PC-9 (cell line): Measurements from ENCODE around the gene KIF6.

Experiments used
- CTCF ChIP-seq: fragments of 200-600 bp; sonication (generic); conservative IDR thresholded peaks from 2 replicates; pipeline ENCODE4 v1.6.1; 2017; ENCODE audit warnings: mixed run types, antibody characterized with exemption, mild to moderate bottlenecking, moderate library complexity
- EZH2 ChIP-seq: fragments of 200-600 bp; sonication (generic); IDR thresholded peaks from 2 replicates; pipeline ENCODE4 v1.8.0; 2017; ENCODE audit warnings: antibody characterized with exemption, low read depth

- TF ChIP-seq CTCF, result no peak
- no peak for TF ChIP-seq EZH2
Observed at GRCh38 chr6:39310542-39310941, 414.7 kb downstream of the KIF6 start.
